Measurements from ENCODE around the gene DTNA.
"Not testable (repeated sequence)": the region's sequence is repeated elsewhere in the genome, so short reads cannot be mapped to it uniquely, and the experiment has no call there.

The DTNA gene

DNA sequence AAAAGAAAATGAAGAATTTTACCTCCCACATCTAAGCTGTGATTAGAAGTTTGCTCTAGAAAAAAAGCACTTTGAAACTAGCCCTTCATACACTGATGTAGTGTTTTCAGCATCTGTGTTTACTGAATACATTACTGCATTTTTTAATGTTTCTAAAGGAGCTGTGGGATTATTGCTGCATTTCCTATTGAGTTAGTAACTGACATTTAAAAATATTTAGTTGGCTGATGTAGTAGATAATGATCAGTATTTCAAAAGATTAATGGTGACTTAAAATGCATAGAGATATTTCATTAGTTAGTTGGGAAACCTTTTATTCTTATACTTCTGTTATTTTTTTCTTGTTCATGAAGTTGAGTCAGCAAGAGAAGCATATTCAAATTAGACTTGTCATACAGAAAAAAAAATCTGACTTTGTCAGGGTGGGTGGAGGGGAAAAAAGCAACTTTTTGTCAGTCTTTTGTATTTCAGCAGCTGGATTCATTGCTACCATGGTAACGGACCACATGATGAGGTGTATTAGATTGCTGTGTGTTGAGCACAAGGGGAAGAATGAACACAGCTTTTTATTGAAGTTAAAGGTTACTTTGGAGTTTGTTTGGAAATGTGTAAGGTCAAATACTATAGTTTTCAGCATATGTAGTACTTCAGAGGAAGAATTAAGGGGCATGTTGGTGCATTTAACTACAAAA, at the start of gene DTNA:
Gene DTNA (plus strand): TSS at position 549 of the 692 bp plus-strand sequence. CDS start 45,679 bp downstream, outside the sequence.
- DNase-seq: no peak

DNA sequence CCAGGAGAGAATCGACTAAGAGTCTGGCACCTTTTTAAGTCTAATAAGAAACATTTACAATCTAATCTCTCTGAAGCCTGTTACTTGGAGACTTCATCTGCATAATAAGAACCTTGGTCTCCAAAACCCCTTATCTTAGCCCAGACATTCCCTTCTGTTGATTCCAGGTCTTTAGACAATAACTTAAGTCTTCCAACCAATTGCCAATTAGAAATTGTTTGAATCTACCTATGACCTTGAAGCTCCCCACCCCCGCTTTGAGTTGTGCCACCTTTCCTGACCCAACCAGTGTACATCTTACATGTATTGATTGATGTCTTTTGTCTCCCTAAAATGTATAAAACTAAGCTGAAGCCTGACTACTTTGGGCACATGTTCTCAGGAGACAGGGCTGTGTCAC, 49.5 kb upstream of the DTNA start:
- DNase-seq: no peak

DNA sequence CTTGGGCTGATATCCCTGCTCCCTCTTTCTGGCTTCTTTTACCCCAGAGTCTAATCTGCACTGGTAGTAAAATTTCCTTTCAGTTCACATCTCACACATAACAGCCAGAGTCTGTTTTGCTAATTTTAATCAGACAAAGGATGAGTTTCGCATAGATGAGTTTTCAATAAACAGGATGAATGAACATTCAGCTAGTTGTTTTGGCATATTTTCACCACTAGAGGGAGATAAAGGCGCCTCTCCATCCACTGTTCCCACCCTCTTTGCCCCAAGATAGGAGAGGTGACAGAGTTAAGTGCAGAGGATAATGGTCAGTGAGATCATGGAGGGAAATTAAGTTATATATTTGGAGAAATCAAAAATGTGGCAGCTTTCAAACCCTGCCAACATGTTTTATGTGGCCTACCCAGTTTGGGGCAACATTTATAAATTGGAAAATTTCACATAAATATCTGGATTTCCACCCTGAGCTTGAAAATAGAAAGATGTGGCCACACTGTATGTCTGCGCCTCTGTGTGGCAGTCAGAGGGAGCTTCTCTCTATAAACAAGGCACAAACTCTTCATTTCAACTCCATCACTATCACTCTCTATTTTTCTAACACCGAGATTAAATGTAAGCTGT, 48.5 kb upstream of the DTNA start:
- DNase-seq: peak in 1 of 2 experiments; percentile 4

DNA sequence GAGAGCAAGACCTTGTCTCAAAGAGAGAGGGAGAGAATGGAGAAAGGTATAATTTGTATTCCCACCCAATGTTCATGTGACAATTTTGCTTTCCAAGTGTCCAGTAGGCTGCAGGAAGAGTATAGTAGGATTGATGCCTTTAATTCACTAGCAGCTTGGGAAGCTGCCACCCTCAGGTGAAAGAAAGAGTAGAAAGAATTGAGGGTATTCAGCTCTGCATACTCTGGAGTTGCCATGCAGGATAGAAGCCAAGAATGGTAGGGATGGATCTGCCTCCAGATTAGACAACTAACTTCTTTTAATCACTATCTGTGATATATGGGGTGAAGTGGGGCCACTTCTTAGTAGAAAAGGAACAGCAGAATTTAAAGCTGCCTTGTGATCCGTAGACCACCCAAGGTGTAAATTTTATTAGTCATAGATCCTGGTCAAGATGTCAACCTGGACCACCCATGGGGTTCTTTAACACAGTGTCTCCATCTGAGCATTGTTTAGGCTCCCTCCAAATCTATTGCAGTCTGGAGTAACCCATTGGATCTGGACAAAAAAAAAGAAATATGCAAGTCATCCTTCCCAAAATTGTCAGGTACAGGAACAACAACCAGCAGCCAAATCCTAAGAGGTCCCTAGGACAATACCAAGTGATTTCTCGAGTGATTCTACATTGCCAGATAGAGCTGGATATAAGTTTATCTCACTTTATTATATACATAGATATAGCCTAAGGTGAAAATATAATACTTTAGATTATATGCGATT, 33.1 kb upstream of the DTNA start:
- no peak for DNase-seq

DNA sequence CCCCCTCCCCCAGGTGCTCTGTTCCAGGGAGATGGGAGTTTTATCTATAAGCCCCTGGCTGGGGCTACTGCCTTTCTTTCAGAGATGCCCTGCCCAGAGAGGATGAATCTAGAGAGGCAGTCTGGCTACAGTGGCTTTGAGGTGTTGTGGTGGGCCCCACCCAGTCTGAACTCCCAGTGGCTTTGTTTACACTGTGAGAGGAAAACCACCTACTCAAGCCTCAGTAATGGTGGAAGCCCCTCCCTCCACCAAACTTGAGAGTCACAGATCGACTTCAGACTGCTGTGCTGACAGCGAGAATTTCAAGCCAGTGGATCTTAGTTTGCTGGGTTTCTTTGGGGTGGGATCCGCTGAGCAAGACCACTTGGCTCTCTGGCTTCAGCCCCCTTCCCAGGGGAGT, 20.3 kb upstream of the DTNA start:
- peak; percentile 11 to 14 for DNase-seq

DNA sequence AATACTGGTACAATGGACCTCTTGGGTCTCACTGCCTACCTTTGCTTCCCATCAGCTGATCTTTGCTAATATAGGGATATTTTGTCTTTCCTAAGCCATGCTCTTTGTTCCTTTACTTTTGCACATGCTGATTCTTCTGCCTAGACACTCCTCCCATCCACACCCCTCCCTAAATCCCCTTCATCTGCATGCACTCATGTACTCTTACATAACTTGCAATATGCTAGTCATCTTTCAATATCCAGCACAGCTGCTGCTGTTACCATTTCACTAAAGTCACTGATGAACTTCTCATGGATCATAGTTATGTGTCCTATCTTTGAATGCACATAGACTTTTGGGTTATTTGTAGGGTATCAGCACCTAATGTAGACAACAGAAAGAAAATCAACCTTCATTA, 18.5 kb upstream of the DTNA start:
- no peak for DNase-seq

DNA sequence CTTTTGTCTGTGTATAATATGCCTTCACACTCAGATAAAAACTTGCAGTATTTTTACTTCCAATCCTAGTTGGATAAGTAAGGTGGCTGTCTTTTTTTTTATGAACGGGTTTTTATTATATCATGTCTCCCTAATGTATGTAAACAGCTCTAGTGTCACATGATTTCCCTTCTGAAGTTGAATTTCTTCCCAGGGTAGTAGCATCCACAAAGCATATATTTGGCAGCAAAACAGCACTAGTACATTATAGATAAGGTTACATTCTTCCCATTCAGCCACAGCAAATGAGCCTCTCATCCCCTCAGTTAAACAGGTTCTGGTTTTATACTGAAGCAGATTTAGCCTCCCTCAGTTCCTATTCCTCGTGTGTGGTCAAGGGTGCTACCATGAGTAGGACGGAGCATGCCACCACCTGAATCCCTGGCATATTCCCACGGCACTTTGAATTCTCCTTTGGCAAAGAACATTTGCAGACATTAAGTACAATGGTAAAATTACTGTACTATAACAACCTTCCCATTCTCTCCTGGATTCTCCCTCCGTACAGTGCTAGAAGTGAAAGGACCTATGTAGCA, 15.4 kb upstream of the DTNA start:
- DNase-seq: no peak

DNA sequence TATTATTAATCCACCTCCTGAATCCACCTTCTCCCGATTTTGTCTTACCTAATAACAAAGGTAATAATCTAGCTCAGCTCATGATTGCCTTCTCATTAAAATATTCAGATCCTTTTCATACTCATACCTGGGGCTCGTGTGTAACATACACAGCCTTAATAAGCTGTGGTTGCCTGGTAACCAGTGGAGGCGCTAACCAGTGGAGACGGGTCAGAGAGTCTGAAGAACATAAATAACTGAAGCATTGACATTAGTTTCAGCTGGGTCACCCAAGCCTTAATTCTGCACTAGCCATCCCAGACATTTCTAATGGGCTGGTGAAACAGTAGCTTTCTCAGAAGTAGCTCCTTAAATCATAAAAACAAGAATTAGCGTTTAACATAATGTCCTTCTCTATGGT, 14.8 kb upstream of the DTNA start:
- no peak for DNase-seq

DNA sequence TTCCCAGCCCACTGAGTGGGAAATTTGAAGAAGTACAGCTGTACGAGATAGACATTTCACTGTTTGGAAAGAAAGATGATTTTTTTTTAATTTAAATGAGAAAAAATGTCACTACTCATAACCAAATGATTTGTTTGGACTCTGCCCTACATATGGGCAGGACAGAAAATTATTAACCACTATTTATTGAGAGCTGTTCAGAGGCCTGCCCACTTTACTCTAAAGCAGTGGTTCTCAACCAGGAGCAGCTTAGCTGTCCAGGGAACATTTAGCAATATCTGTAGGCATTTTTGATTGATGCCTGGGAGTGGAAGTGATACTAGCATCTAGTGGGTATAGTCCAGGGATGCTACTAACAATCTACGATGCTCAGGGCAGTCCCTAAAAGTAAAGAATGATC, 13.4 kb upstream of the DTNA start:
- no peak for DNase-seq

DNA sequence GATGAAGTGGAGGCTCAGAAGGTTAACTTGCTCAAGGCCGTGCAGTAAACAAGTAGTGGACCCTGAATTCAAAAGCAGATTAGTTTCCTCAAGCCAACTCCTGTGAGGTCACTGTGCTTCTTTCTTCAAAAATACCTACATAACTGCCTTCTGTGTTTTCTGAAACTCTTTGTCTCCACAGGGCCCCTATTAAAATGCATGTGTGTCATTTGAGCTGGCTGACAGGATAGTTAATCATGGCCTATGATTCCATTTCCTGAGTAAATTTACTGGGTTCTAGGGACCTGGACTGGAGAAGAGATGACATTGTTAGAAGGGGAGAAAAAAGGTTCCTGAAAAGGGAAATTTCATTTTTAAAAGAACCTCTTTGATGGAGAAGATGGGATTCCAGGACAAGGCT, 12.9 kb upstream of the DTNA start:
- DNase-seq: no peak

DNA sequence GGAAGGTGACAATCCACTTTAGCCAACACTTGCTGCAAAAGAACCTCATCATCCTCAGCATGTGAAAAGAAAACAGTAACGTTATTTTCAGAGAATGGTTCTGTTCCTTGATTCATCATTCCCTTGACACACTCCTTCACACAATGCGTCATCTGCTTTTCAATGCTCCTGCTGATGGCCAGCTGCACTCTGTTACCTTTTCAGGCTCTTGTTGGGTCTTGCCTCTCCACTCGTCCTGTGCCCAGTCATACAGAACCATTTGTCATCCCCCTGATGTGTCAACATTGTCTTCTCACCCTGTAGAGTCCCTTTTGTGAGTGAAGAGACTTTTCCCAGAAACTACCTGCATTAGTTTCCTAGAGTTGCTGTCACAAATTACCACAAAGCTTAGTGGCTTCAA, 12.2 kb upstream of the DTNA start:
- no peak for DNase-seq

DNA sequence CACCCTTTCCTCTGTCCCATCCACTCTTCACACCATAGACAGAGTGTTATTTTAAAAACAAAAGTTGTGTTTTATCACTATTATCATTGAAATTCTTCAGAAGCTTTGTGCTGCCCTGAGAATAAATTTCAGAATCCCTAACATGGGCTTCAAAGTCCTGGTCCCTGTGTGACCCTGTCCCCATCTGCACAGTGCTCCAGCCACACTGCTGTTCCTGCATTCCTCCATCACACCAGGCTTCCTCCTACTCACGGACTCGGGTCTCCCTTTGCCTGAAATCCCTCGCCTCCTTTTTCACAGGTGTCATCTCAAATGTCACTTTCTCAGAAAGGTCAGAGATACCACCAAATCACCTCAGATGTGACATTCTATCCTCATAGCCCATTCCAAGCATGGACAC, 8.2 kb upstream of the DTNA start:
- no peak for DNase-seq

DNA sequence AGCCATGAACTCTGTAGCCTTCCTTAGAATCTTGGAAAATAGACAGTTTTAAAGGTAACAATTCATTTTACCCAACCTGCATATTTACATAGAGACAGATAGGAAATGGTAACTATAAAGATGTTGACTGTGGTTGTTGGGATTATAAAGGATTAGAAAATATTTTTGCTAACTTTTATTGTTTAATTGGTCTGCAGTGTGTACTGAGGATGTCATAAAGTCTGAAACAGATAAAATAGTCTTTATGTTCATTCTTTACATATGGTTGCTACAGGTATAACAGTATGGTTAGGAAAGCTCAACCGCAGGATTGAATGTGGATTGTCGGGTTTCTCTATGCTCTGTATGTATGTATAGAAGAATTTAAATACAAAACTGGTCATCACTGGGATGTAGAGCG, 7.3 kb upstream of the DTNA start:
- DNase-seq: no peak

DNA sequence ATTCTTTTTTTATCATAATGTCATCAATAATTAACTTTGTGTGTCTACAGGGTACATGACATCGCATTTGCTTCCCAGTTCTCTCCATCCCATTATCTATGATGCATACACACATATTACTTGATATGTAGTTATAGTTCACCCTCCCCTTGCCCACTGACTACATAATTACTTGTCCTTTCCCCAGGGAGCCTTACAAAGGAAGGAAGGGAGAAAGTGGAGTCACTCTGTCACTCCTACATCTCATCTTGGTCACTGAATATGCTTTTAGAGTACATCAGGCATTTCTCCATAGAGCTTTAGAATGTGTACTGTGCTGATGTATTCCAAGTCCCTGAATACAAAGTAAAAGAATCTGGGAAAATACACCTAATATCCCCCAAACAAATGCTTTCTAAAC, 6.0 kb upstream of the DTNA start:
- DNase-seq: no peak

DNA sequence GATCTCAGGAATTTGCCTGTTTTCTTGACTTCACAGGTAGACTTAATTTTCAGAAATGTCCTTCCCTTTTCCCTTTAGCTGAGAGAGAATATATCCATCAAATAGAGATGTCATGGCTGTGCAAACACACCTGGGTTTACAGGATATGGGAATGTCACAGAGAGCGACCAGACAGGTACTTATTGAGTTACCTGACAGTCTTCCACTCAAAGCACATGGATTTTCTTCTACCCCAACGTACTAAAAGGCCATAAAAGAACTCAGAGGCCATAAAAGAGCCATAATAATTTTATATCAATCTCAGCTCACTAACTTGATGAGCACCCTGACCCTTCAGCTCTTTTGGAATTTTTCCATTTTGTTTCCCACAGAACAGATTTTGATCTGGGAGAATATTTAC, 5.3 kb upstream of the DTNA start:
- peak in 1 of 2 experiments; percentile 15 for DNase-seq

DNA sequence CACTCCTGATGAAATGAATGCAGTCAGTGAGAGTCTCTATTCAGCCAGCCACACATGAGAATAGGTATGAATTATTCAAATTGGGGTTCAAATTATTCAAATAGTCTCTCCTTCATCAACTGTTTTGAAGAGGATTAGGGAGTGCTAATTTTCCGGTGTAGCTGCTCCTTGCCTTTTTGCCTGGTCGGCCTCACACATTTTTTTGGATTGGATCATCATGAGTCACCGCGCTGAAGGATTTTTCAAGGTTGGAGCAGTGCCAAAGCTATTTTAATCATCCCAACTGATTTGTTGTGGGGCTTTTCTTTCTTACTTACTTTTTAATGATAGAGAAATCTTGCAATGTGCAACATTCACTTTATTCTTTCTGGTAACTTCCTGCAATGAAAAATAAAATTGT, 2.4 kb upstream of the DTNA start:
- peak; percentile 25 to 49 for DNase-seq

DNA sequence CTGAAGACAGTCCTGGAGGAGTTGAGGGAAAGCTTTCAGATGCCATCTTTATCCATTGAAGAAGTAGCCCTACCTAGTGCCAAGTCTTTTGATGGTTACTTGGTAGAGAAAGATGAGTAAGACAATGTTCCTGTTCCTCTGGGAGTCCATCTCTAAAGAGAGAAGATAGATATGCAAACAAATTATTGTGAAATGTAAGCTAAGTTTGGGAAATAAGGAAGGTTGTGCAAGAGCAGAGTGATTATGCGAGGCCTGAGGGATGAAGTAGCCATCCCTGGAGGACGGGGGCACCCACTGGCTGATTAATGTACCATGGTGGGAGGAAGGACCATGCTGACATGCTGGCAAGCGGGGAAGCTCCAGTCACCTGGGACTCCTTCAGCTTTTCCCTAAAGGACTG, 994 bp upstream of the DTNA start:
- DNase-seq: no peak

DNA sequence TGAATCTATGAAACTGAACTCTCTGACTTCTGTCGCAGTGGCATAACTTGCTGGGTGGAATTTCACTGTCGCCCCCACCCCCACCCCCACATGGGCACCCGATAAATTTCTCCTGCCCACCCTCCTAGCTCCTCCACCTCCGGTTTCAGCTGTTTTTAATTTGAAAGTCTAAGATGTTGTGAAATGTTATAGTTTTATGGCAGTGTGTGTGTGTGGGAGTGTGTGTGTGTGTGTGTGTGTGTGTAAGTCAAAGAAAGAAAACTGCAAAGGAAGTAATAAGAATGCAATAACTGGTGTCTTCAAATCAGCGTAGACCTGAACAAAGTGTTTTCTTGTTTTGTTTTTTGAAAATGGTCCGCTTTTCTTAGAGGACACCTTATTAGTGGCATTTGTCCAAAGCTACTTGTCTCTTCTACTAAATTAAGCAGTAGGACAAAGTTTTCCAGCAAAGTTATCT, 388 bp downstream of the DTNA start:
- DNase-seq: no peak

DNA sequence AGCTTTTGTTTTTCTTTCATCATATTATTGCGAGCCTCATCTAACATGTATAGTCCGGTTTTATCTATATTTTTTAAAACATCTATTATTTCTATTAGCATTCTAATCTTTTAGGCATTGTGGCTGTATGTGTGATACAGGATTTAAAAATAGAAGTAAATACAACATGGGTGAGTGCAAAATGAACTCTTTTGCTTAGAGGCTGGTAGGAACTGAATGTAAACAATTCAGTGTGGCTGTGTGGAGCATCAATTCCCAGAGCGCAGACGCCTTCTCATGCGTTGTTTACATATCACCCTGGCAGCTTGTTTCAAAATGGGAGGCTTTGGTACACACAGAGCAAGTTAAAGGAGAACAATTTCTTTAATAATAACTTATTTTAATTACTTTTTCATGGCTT, 836 bp downstream of the DTNA start:
- no peak for DNase-seq

DNA sequence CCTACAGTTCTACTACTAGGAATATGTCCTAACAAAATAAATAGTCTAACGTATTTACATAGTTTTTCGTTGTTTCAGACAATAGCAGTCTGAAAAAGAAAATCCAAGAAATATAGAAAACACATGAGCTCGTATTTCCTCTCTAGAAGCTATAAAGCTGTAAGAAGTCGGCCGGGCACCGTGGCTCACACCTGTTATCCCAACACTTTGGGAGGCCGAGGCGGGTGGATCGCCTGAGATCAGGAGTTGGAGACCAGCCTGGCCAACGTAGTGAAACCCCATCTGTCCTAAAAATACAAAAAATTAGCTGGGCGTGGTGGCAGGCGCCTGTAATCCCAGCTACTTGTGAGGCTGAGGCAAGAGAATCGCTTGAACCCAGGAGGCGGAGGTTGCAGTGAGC, 6.0 kb downstream of the DTNA start:
- DNase-seq: not testable (repeated sequence)

DNA sequence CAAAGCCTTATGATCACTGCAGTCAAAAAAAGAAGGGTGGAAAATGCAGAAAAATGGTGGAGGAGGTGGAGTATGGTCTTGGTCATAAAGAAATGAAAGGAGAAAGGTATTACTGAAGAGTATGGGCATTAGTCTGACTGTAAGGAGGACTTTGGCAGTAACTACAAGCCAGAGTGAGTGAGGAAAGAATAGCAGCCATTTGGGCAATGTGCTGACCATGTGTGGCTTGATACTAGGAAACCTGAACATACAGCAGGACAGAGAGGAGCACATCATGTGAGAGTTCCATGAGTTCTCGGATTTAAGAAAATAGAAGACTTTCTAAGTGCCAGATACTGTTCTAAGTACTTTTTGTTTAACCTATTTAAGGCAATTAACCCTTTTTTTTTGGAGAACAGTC, 8.5 kb downstream of the DTNA start:
- no peak for DNase-seq

DNA sequence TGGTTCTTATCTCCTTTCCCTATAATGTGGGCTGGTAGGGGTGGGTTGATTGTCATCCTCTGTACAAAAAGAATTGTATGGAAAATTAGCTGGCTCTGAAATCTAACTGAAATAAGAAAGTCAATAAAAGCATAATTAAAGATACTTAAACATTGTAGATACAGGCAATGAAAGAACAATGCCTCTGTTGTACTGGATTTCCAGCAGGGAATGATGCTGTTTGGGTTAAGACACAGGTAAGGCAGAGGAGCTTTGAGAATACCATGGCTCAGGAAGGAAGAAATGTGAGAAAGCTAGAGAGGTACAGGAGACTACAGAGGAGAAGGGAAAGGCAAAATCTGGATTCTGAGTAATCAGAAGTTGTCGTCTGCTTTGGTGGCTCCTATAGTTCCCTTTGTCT, 10.1 kb downstream of the DTNA start:
- DNase-seq: no peak

DNA sequence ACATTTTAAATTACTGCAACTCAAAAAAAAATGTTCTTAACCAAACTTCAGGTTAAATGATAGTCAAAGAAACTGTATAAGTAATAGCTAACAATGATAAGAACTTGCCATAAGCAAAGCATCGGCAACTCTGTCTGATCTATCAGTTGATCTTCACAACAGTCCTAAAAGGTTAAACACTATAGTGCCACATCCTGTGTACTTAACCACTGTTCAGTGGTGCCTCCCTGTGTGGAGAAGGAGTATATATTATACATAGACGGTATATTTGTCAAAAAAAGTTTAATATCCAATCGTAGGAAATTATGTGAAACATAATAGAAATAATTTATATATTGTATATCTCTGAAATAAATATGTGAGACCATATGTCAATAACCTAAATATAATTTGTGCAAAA, 13.0 kb downstream of the DTNA start:
- DNase-seq: no peak

DNA sequence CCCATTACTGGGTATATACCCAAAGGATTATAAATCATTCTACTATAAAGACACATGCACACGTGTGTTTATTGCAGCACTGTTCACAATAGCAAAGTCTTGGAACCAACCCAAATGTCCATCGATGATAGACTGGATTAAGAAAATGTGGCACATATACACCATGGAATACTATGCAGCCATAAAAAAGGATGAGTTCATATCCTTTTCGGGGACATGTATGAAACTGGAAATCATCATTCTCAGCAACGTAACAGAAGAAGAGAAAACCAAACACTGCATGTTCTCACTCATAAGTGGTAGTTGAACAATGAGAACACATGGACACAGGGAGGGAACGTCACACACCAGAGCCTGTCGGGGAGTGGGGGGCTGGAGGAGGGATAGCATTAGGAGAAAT, 15.6 kb downstream of the DTNA start:
- not testable (repeated sequence) for DNase-seq

All from NCI-H187 (cell line).